Ectodermal cell (in vitro differentiated cells): ENCODE measurements around the gene NT5C3A.
"Not testable (repeated sequence)": the region's sequence is repeated elsewhere in the genome, so short reads cannot be mapped to it uniquely, and the experiment has no call there.

Experiments used
- H3K27ac ChIP-seq: 2 replicates; pipeline ENCODE4 v1.7.0; 2013; ENCODE audit warnings: mild to moderate bottlenecking, low read depth, low read length; ENCODE audit not compliant: insufficient read depth, poor library complexity, severe bottlenecking
- H3K27me3 ChIP-seq: 2 replicates; pipeline ENCODE4 v1.7.0; 2013; ENCODE audit warnings: mild to moderate bottlenecking, low read length; ENCODE audit not compliant: insufficient read depth, control insufficient read depth, poor library complexity, severe bottlenecking
- H3K36me3 ChIP-seq: one replicate; pipeline ENCODE4 v1.7.0; 2013; ENCODE audit warnings: low read length; ENCODE audit not compliant: control insufficient read depth, insufficient read depth
- H3K4me1 ChIP-seq: one replicate; pipeline ENCODE4 v1.7.0; 2013; ENCODE audit warnings: low read length; ENCODE audit not compliant: control insufficient read depth, insufficient read depth
- H3K4me3 ChIP-seq: 2 replicates; pipeline ENCODE4 v1.7.0; 2013; ENCODE audit warnings: low read depth, low read length, control low read depth; ENCODE audit not compliant: insufficient read depth
- H3K9me3 ChIP-seq: 2 replicates; pipeline ENCODE4 v1.7.0; 2013; ENCODE audit warnings: mild to moderate bottlenecking, low read length, moderate library complexity; ENCODE audit not compliant: control insufficient read depth
- WGBS, 2 experiments: methylation state at CpG; one replicate each; pipeline ENCODE4 v1.1.7; 2013; ENCODE audit warnings: missing lambda C conversion rate in 2 of 2; 5-methylcytosine and 5-hydroxymethylcytosine counted together

Gene NT5C3A

GRCh38 chr7:33094745-33095275 lies 32.2 kb upstream of the NT5C3A start:
- not testable (repeated sequence) for H3K4me1 ChIP-seq, H3K9me3 ChIP-seq, H3K27me3 ChIP-seq, H3K4me3 ChIP-seq, H3K27ac ChIP-seq
- H3K36me3 ChIP-seq, result peaks cover 25% of the 10 kb centered on the region
- 92 to 100% methylated on average over 1 to 3 of the region's 6 CpGs for WGBS, 2 experiments

- no peaks in the 10 kb centered on the region for H3K27me3 ChIP-seq
- H3K27ac ChIP-seq, result no peak overlapping the region
- 95 to 97% methylated on average over 4 of the region's 4 CpGs for WGBS, 2 experiments
- no peaks in the 10 kb centered on the region for H3K9me3 ChIP-seq
- no peak overlapping the region for H3K4me3 ChIP-seq
- peaks cover 19% of the 10 kb centered on the region for H3K36me3 ChIP-seq
- no peaks in the 10 kb centered on the region for H3K4me1 ChIP-seq
Measured at GRCh38 chr7:33093266-33093665, 30.7 kb upstream of the NT5C3A start.

- 88 to 90% methylated on average over 5 of the region's 5 CpGs for WGBS, 2 experiments
- Histone ChIP-seq H3K36me3 (peaks cover 14% of the 10 kb centered on the region), H3K27ac (no peak overlapping the region), H3K27me3 (no peaks in the 10 kb centered on the region), H3K4me3 (no peak overlapping the region), H3K9me3 (no peaks in the 10 kb centered on the region), H3K4me1 (no peaks in the 10 kb centered on the region)
Measured at GRCh38 chr7:33091641-33092191, 29.1 kb upstream of the NT5C3A start.

GRCh38 chr7:33091111-33091531 lies 28.5 kb upstream of the NT5C3A start:
- H3K4me3 ChIP-seq, result no peak overlapping the region
- peaks cover 8% of the 10 kb centered on the region for H3K36me3 ChIP-seq
- 92 to 97% methylated on average over 3 to 4 of the region's 4 CpGs for WGBS, 2 experiments
- no peaks in the 10 kb centered on the region for H3K27me3 ChIP-seq
- H3K27ac ChIP-seq, result no peak overlapping the region
- H3K9me3 ChIP-seq, result no peaks in the 10 kb centered on the region
- H3K4me1 ChIP-seq, result no peaks in the 10 kb centered on the region

GRCh38 chr7:33089142-33089541 lies 26.6 kb upstream of the NT5C3A start:
- Histone ChIP-seq H3K36me3 (no peaks in the 10 kb centered on the region), H3K9me3 (no peaks in the 10 kb centered on the region), H3K27me3 (no peaks in the 10 kb centered on the region), H3K27ac (no peak overlapping the region), H3K4me3 (no peak overlapping the region), H3K4me1 (no peaks in the 10 kb centered on the region)
- 82 to 91% methylated on average over 7 of the region's 7 CpGs for WGBS, 2 experiments

GRCh38 chr7:33087858-33088257 lies 25.3 kb upstream of the NT5C3A start:
- no peaks in the 10 kb centered on the region for H3K27me3 ChIP-seq
- WGBS, 2 experiments, result 92 to 98% methylated on average over 2 of the region's 2 CpGs
- H3K9me3 ChIP-seq, result no peaks in the 10 kb centered on the region
- H3K4me1 ChIP-seq, result no peaks in the 10 kb centered on the region
- H3K27ac ChIP-seq, result no peak overlapping the region
- H3K4me3 ChIP-seq, result no peak overlapping the region
- H3K36me3 ChIP-seq, result no peaks in the 10 kb centered on the region

GRCh38 chr7:33087356-33087755 lies 24.8 kb upstream of the NT5C3A start:
- WGBS, 2 experiments, result 70 to 86% methylated on average over 2 of the region's 2 CpGs
- Histone ChIP-seq H3K9me3 (no peaks in the 10 kb centered on the region), H3K36me3 (no peaks in the 10 kb centered on the region), H3K4me1 (no peaks in the 10 kb centered on the region), H3K27ac (no peak overlapping the region), H3K27me3 (no peaks in the 10 kb centered on the region), H3K4me3 (no peak overlapping the region)

GRCh38 chr7:33079763-33080690 lies 17.5 kb upstream of the NT5C3A start:
- 80 to 82% methylated on average over 9 of the region's 9 CpGs for WGBS, 2 experiments
- H3K36me3 ChIP-seq, result no peaks in the 10 kb centered on the region
- no peak overlapping the region for H3K4me3 ChIP-seq
- H3K27ac ChIP-seq, result no peak overlapping the region
- H3K4me1 ChIP-seq, result no peaks in the 10 kb centered on the region
- no peaks in the 10 kb centered on the region for H3K27me3 ChIP-seq
- H3K9me3 ChIP-seq, result no peaks in the 10 kb centered on the region

- Histone ChIP-seq H3K9me3 (no peaks in the 10 kb centered on the region), H3K4me3 (no peak overlapping the region), H3K27me3 (no peaks in the 10 kb centered on the region), H3K4me1 (no peaks in the 10 kb centered on the region), H3K36me3 (no peaks in the 10 kb centered on the region), H3K27ac (no peak overlapping the region)
- 96 to 100% methylated on average over 2 of the region's 2 CpGs for WGBS, 2 experiments
Measured at GRCh38 chr7:33079096-33079495, 16.5 kb upstream of the NT5C3A start.

GRCh38 chr7:33076737-33077136 lies 14.2 kb upstream of the NT5C3A start:
- Histone ChIP-seq H3K9me3 (no peaks in the 10 kb centered on the region), H3K36me3 (no peaks in the 10 kb centered on the region), H3K27me3 (no peaks in the 10 kb centered on the region), H3K4me1 (no peaks in the 10 kb centered on the region), H3K27ac (no peak overlapping the region), H3K4me3 (no peak overlapping the region)
- WGBS, 2 experiments, result 88 to 93% methylated on average over 3 of the region's 3 CpGs
